ENCODE data around the gene RAP1B.

- TF ChIP-seq CTCF (IDR thresholded peaks at IDR 0.05) (no peak), EZH2phosphoT487 (IDR thresholded peaks at IDR 0.05) (no peak), EZH2 (IDR thresholded peaks at IDR 0.05) (no peak)
Observed at GRCh38 chr12:68636268-68636667, 25.6 kb downstream of the RAP1B start.
